Dendritic cell treated with granulocyte-macrophage colony-stimulating factor and Interleukin-4, amounts not matched to agents 40 ng/mL and 50 ng/mL, for 4 days (primary cell): ENCODE data around the gene CKLF.
"Not testable (repeated sequence)": the region's sequence is repeated elsewhere in the genome, so short reads cannot be mapped to it uniquely, and the experiment has no call there.

Source experiments
- H3K27ac Mint-ChIP-seq: one replicate; pipeline ENCODE4 v1.8.0; 2022; ENCODE audit warnings: mild to moderate bottlenecking, mixed read lengths
- H3K27me3 Mint-ChIP-seq: one replicate; pipeline ENCODE4 v1.8.0; 2022; ENCODE audit warnings: mild to moderate bottlenecking, mixed read lengths
- H3K36me3 Mint-ChIP-seq: one replicate; pipeline ENCODE4 v1.8.0; 2022; ENCODE audit warnings: low read depth, mixed read lengths
- H3K4me1 Mint-ChIP-seq: one replicate; pipeline ENCODE4 v1.8.0; 2022; ENCODE audit warnings: low read depth, mixed read lengths
- H3K4me3 Mint-ChIP-seq: one replicate; pipeline ENCODE4 v1.8.0; 2022; ENCODE audit warnings: mild to moderate bottlenecking, moderate library complexity, mixed read lengths
- H3K9me3 Mint-ChIP-seq: one replicate; pipeline ENCODE4 v1.8.0; 2022; ENCODE audit warnings: mixed read lengths
- intact Hi-C: fragments of 100-400 bp; cut with micrococcal nuclease; formaldehyde crosslinking; loops from one replicate; pipeline ENCODE4 v1.15.0; 2022

The CKLF gene

DNA sequence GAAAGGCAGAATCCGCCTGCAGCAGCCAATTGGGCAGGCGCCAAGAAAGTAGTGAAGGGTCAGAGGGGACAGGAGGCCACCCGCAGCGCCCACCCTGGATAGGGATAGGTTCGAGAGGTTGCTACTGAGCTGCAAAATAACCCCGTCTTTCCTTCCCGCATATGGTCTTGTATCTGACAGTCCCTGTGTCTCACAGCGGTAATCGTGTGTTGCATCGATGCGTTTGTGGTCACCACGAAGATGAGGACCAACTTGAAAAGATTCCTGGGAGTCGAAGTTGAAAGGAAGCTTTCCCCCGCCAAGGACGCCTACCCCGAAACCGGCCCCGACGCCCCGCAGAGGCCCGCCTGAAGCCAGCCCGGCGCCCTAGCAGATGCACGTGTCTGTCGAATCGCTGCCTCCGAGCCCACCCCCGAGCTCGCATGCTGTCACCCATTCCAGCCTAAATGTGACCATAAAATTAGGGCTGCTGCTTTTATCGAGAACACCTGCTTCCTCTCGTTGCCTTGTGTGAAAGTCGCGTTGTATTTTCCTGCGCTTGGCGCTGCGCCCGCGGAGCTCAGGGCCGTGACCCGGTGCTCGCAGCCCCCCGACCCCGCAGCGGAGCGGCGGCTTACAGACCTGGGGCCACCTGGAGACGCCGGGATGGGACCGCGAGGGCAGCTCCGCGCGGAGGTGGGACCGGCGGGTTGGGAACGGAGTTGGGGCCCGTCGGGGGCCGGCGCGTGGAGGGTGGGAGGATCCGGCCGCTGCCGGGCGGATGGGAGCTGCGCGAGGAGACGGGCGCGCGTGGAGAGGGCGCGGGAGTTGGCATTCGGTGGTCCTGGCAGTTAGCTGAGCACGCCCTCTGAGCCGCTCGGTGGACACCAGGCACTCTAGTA is 26.5 kb downstream of the CKLF start, which contains the start of gene CMTM2:
Gene CMTM2 (plus strand): TSS at position 813 of the 881 bp plus-strand sequence. CDS start 145 bp downstream, outside the sequence.
- no peaks in the 10 kb centered on the region for H3K36me3 Mint-ChIP-seq
- no peaks in the 10 kb centered on the region for H3K9me3 Mint-ChIP-seq
- peaks cover 56% of the 10 kb centered on the region for H3K4me1 Mint-ChIP-seq
- H3K4me3 Mint-ChIP-seq, result peak within 1 kb of the TSS; percentile 51
- H3K27ac Mint-ChIP-seq, result peak within 1 kb of the TSS; percentile 56
- intact Hi-C loops, result no loop called here
- peaks cover 41% of the 10 kb centered on the region for H3K27me3 Mint-ChIP-seq

DNA sequence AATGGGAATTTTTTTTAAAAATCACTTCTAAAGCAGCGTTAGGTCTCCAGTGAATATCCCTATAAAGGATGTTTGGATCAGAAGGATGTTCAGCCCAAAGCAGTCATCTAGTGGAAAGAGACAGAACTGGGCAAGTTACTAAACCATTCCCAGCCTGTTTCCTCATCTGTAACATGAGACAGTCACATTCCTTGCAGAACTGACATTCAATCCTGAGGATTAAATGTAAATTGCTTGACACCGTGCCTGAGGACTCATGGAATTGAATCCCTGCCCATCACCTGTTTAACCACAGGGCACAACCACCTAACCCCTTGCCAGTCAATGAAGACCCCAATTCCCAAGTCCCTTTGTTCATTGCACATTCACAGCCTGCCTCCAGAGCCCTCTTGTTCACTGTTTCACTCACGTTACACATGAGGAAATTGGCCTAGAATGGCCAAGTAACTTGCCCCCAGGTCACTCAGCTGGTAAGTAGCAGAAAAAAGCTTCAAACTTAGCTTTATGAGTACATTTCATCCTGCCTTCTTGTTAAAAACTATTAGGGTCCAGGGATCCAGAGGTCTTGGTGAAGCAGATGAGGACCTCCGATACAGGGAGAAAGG is 28.3 kb downstream of the CKLF start:
- Mint-ChIP-seq H3K4me3 (no peak overlapping the region), H3K27me3 (peaks cover 41% of the 10 kb centered on the region), H3K27ac (no peak overlapping the region), H3K4me1 (peaks cover 56% of the 10 kb centered on the region), H3K36me3 (no peaks in the 10 kb centered on the region), H3K9me3 (no peaks in the 10 kb centered on the region)
- intact Hi-C loops, result no loop called here

DNA sequence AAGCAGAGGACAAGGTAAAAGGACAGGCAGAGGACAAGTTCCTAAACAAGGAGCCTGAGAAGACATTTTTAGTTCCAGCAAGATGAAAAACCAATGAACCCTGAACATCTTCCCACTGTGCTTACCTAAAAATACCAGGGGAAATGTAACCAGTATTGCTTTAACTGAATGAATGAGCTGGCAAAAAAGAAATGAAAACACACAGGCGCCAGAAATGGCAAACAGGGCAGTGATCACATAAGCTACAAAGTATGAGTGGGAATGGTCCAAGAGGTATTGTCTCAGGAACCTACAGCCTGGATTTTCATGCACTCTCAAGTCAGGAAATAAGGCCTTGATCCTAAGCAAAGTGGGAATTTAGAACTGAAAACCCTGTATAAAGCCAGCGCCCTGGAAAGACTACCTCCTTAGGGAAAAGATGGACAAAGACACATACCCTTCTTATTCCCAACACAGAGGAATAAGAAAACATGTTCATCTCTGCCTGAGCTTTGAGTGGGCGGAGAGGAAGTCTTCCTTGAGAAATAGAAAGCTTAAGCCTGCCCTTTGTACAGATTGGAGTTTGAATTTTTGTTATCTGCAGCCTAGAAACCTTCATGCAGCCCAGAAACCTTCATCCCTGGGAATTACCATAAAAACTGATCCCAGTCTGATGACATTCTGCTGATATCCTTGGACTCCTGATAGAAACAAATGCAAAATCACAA is 29.0 kb downstream of the CKLF start:
- peaks cover 56% of the 10 kb centered on the region for H3K4me1 Mint-ChIP-seq
- no peak overlapping the region for H3K4me3 Mint-ChIP-seq
- no peaks in the 10 kb centered on the region for H3K9me3 Mint-ChIP-seq
- H3K27ac Mint-ChIP-seq, result no peak overlapping the region
- H3K27me3 Mint-ChIP-seq, result peaks cover 40% of the 10 kb centered on the region
- intact Hi-C loops, result no loop called here
- H3K36me3 Mint-ChIP-seq, result no peaks in the 10 kb centered on the region

DNA sequence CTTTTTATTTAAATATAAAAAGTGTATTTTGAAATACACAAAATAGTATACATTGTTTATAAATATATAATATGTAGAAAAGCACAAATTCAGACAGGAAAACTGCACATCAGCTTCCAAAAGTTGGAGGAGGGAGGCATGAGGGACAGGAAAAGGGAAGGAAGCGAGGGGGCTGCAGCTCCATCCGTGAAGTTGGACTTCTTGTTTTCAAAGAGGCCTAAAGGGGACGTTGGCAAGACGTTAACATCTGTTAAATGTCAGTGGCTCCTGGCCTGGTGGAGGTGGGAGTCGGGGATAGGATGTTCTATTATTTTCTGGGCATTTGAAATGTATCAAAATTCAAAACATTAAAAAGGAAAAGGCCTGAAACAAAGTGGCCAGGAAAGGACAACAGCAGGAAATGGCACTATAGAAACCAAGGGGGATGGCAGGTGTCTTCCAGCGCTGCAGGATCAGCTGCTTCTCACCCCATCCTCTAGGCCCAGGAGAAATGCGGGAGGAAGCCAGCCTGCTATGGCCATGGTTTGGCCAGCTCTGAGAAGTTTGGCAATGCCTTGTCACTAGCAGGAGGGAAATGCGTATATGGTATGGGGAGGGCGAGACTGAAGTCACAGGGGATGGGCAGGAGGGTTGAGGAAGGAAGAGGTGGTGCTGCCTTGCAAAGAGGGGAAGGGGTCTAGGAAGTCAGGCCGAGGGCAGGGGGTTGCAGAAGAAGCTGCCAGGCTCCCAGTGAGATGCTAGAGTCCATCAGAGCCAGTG is 33.3 kb downstream of the CKLF start:
- H3K4me3 Mint-ChIP-seq, result peak overlapping the region; percentile 7
- H3K36me3 Mint-ChIP-seq, result no peaks in the 10 kb centered on the region
- peak overlapping the region; percentile 58 for H3K27ac Mint-ChIP-seq

DNA sequence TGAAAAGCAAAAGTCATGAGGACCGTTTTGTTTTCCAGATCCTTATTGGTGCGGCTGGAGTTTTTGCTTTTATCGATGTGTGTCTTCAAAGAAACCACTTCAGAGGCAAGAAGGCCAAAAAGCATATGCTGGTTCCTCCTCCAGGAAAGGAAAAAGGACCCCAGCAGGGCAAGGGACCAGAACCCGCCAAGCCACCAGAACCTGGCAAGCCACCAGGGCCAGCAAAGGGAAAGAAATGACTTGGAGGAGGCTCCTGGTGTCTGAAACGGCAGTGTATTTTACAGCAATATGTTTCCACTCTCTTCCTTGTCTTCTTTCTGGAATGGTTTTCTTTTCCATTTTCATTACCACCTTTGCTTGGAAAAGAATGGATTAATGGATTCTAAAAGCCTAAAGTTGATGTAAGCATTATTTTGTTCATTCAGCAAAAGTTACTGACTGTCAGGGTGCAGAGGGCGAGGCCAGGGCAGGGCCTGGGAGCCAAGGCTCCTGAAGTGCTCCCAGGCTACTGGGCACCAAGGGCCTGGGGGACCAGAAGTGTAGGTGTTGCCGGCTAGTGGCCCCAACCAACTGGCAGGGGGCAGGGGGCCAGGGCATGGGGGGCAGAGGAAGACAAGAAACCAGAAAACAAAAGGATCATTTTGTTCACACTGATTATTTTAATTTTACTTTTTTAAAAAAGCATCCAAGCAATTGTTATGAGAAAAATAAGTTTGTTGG is 35.7 kb downstream of the CKLF start:
- intact Hi-C loops, result loop anchor here (2.0 to 5.0 kb wide), 2 partner anchors 71 to 109 kb away; no protein-coding TSS in a partner anchor
- Mint-ChIP-seq H3K4me1 (peaks cover 56% of the 10 kb centered on the region), H3K9me3 (no peaks in the 10 kb centered on the region), H3K4me3 (no peak overlapping the region), H3K36me3 (no peaks in the 10 kb centered on the region), H3K27me3 (peaks cover 7% of the 10 kb centered on the region), H3K27ac (peak overlapping the region; percentile 8)

More for the DNA sequence above, 33.3 kb downstream of the CKLF start:
- Mint-ChIP-seq H3K4me1 (peaks cover 73% of the 10 kb centered on the region), H3K9me3 (no peaks in the 10 kb centered on the region), H3K27me3 (peaks cover 11% of the 10 kb centered on the region)
- intact Hi-C loops, result loop anchor here (5.0 kb wide), 1 partner anchor 68 kb away; no protein-coding TSS in a partner anchor

DNA sequence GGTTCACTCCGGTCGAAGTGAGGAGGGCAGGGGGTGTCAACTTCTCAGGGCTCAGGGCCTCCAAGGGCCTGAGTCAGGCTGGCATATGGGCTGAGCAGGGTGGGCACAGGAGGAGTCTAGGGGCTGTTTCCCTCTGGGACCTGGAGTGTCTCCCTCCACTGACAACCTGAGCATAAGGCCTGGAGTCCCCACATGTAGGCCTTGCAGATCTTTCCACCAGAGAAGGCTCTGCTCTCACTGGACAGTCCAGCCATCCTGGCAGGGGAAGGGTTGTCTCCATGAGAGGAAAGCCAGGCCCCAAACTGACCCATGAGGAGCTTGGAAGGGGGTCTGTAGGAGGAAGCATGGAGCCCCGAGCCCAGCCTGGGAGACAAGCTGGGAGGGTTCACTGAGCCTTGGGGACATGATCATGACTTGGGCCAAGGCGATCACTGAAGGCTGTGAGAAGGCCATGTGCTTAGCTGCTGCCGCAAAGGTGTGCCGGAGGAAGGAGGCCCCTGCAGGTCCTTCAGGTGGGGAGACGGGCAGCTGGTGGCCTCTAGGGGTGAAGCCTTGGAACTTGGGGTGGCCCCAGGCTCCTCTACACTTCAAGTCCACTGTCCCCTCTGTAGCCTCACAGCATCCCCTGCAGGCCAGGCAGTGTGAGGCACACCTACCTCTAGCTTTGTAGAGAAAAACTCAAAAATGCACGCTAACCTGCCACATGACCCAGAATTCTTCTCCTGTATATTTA is 36.8 kb downstream of the CKLF start:
- Mint-ChIP-seq H3K27ac (no peak overlapping the region), H3K27me3 (peaks cover 7% of the 10 kb centered on the region), H3K9me3 (no peaks in the 10 kb centered on the region), H3K4me1 (peaks cover 57% of the 10 kb centered on the region), H3K36me3 (no peaks in the 10 kb centered on the region), H3K4me3 (no peak overlapping the region)
- intact Hi-C loops, result loop anchor here (1.0 to 5.0 kb wide), 3 partner anchors 72 to 186 kb away; no protein-coding TSS in a partner anchor

DNA sequence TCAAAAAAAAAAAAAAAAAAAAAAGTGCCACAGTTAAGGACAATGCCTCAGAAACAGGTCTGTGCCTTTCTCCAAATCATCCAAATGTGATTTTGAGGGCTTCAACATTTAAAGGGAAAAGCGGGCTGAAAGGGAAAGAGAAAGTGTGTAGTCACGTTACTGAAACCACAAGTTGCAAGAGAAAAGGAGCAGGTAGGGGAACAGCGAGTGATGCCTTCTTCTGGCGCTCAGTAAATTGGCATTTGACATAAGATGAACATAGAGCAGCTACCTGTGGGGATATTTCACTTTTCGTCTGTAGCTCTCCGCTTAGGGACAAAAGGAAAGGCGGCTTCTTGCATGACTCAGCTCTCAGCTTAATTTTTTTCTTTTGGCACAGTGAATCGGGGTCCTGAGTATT is 37.9 kb downstream of the CKLF start:
- Mint-ChIP-seq H3K27ac (no peak overlapping the region), H3K36me3 (no peaks in the 10 kb centered on the region), H3K27me3 (peaks cover 7% of the 10 kb centered on the region), H3K9me3 (no peaks in the 10 kb centered on the region), H3K4me3 (peak overlapping the region; percentile 59), H3K4me1 (peaks cover 61% of the 10 kb centered on the region)
- intact Hi-C loops, result no loop called here

DNA sequence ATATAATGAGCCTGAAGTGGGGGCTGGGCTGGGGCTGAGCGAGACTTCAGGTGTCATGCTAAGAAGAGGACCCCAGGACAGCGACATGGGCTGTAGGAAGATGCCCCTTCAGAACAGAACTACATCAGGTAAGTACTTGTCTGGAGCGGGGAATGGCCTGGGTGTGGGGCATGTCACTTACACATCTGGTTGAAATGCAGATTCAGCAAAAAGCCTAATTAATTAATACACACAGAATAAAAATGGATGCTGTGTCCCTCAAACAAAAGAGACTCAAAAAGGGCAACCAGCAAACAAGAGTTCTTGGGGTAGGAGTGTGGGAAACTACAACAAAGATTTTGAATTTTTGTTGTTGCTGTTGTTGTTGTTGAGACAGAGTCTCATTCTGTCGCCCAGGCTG is 38.6 kb downstream of the CKLF start:
- peaks cover 54% of the 10 kb centered on the region for H3K4me1 Mint-ChIP-seq
- intact Hi-C loops, result no loop called here
- H3K27me3 Mint-ChIP-seq, result peaks cover 7% of the 10 kb centered on the region
- H3K36me3 Mint-ChIP-seq, result no peaks in the 10 kb centered on the region
- no peak overlapping the region for H3K4me3 Mint-ChIP-seq
- no peak overlapping the region for H3K27ac Mint-ChIP-seq
- no peaks in the 10 kb centered on the region for H3K9me3 Mint-ChIP-seq

DNA sequence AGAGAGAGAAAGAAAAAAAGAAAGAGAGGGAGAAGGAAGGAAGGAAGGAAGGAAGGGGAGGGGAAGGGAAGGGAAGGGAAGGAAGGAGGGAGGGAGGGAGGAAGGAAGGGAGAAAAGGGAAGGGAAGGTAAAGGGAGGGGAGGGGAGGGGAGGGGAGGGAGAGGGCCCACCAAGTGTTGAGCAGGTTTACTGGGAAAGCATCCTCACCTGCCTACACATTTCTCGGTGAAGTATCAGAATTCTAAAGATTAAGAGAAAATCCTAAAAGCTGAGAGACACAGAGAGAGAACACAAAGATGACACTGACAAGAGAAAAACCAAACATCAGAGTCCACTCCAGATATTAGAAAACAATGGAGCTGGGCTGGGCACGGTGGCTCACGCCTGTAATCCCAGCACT is 39.9 kb downstream of the CKLF start:
- peak overlapping the region; percentile 20 for H3K27ac Mint-ChIP-seq
- no peaks in the 10 kb centered on the region for H3K36me3 Mint-ChIP-seq
- H3K27me3 Mint-ChIP-seq, result peaks cover 7% of the 10 kb centered on the region
- H3K9me3 Mint-ChIP-seq, result no peaks in the 10 kb centered on the region
- intact Hi-C loops, result no loop called here
- H3K4me1 Mint-ChIP-seq, result peaks cover 51% of the 10 kb centered on the region
- no peak overlapping the region for H3K4me3 Mint-ChIP-seq

DNA sequence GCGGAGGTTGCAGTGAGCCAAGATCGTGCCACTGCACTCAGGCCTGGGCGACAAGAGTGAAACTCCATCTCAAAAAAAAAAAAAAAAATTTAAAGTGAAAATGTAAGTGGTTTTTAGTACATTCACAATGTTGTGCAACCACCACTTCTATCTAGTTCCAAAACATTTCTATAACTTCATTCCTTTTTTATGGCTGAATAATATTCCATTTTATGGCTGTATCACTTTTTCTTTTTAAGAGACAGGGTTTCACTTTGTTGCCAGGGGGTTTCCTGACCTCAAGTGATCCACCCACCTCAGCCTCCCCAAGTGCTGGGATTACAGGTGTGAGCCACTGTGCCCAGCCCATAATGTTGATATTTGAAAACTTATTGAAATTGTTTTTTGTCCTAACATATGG is 40.4 kb downstream of the CKLF start:
- no peaks in the 10 kb centered on the region for H3K9me3 Mint-ChIP-seq
- no peak overlapping the region for H3K4me3 Mint-ChIP-seq
- no peak overlapping the region for H3K27ac Mint-ChIP-seq
- H3K27me3 Mint-ChIP-seq, result peaks cover 3% of the 10 kb centered on the region
- intact Hi-C loops, result no loop called here
- H3K4me1 Mint-ChIP-seq, result peaks cover 50% of the 10 kb centered on the region
- H3K36me3 Mint-ChIP-seq, result no peaks in the 10 kb centered on the region

DNA sequence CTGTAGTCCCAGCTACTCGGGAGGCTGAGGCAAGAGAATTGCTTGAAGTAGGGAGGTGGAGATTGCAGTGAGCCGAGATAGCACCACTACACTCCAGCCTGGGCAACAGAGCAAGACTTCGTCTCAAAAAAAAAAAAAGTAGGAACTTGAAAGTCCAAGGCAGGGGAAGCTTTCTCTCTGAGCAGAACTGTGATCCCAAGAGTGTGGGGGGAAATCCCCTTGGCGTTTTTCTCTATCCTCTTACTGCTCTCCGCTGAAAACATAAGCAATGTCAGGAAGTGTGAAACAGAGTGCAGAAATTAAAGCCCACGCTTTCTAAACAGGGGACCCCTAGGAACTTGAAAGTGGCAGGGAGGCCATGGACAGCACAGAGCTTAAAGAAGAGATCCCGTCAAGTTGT is 42.4 kb downstream of the CKLF start:
- H3K4me1 Mint-ChIP-seq, result peaks cover 40% of the 10 kb centered on the region
- H3K4me3 Mint-ChIP-seq, result no peak overlapping the region
- H3K9me3 Mint-ChIP-seq, result no peaks in the 10 kb centered on the region
- peak overlapping the region; percentile 15 for H3K27ac Mint-ChIP-seq
- no peaks in the 10 kb centered on the region for H3K36me3 Mint-ChIP-seq
- intact Hi-C loops, result no loop called here
- peaks cover 6% of the 10 kb centered on the region for H3K27me3 Mint-ChIP-seq

DNA sequence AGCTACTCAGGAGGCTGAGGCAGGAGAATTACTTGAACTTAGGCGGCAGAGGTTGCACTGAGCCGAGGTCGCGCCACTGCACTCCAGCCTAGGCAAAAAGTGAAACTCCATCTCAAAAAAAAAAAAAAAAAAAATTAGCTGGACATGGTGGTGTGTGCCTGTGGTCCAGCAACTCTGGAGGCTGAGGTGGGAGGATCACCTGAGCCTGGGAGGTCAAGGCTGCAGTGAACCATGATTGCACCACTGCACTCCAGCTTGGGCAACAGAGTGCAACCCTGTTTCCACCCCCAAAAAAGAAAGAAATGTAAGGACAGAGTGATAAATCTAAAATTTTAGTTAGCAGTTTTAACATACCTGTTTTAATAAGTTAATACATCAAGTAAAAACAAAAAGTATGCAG is 44.2 kb downstream of the CKLF start:
- H3K4me3 Mint-ChIP-seq, H3K36me3 Mint-ChIP-seq, intact Hi-C loops, H3K9me3 Mint-ChIP-seq: not testable (repeated sequence)
- Mint-ChIP-seq H3K4me1 (peaks cover 33% of the 10 kb centered on the region), H3K27me3 (peaks cover 10% of the 10 kb centered on the region), H3K27ac (peak overlapping the region; percentile 44)
